ENCODE measurements around the gene CTNNA3.

The CTNNA3 gene

GRCh38 chr10:65911151-65911835 is 1784.7 kb downstream of the CTNNA3 start:
- no peak for DNase-seq (ENCODE audit: low read depth)

- DNase-seq (ENCODE audit: low read depth) = no peak
These were observed 1785.8 kb downstream of the CTNNA3 start for GRCh38 chr10:65910209-65910608.

DNA sequence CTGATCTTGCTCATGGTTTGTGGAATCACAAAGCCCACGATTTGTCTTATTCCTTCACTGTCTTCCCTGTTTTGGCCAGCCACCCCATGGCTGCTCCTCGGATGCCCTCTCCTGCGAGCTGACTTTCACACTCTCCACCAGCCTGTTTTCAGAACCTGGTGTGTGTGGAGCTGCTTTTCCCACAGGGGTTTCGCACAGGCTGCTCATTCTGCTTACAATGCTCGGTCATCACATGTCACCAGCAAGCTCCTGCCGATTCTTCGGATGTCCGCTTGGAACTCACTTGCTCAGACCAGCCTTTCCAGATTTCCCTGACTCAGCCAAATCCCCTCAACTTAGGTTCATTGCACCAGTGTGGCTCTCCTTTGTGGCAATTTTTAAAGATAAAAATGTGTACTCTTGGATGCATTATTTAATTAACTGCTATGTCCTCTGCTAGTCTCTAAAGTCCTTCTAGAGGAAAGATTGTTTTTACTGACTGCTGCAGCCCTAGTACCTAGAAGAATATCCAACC is 1788.7 kb downstream of the CTNNA3 start:
- DNase-seq (ENCODE audit: low read depth) = no peak

DNA sequence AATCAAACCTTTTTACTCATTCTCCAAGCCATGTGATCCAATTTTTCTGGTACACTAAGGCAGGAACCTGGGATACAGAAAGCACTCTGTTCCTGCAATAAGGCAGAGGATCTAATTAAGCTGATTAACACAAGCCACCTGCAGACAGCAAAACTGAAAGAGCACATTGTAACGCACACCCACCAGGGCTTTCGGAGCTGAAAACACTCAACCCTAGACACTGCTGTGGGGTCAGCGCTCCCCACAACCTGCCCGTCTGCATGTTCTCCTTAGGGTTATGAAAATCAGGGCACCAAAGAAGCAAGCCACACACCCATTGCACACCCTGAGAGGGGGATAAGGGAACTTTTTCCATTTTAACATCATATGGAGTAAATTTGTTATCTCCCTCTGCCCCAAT is 1792.4 kb downstream of the CTNNA3 start:
- DNase-seq (ENCODE audit: low read depth) = no peak

DNA sequence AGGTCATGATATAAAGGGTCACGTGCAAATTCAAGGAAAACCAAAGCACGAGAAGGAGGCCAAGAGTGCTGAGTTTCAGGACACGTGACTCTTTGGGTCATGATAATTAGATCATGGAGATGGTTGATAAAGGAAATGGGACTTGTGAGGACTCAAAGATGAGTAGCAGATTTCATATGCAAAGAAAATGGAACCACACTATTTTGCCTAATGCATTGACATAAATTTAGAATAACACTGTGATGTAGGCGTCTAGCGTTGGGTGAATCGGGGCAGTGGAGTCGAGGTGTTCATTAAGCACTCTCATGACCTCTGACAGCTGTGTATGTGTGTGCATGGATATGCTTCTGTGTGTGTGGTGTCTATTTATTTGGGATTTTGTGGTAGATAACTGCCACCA is 1795.7 kb downstream of the CTNNA3 start:
- no peak for DNase-seq (ENCODE audit: low read depth)

DNA sequence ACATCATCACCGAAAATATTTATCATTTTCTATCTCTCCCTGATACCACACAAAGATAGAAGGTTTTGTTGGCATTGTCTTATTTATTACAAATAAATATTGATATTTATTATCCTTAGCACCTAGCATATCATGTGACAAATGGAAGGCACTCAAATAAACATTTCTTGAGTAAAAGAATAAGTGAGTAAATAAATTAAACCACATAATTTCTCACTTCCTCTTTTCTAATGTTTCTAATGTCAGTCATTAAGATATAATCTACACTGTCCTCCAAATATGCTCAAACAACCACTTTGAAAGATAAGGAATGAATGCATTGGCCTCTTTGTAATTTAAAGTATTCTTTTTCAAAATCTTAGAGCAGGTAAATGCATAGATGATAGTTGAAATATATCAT is 1797.9 kb downstream of the CTNNA3 start:
- no peak for DNase-seq (ENCODE audit: low read depth)

DNA sequence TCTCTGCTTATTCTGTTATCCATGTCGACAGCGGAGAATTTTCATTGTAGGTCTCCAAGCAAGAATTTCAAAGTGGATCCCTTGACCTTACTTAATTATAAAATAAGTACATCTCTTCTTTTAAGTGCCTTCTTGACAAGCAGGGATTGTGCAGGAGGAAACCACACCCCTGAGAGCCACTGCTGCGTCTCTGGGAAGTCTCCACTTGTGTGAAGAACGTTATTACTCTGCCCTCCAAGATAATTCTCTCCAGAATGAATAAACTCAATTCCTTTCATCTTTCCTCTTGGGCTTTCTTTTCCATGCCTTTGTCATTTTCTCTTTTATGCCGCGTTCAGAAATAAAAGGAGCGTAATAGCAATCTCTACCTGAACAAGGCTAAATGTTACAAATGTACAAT is 1801.0 kb downstream of the CTNNA3 start:
- no peak for DNase-seq (ENCODE audit: low read depth)

GRCh38 chr10:65894379-65894778 is 1801.6 kb downstream of the CTNNA3 start:
- no peak for DNase-seq (ENCODE audit: low read depth)

DNA sequence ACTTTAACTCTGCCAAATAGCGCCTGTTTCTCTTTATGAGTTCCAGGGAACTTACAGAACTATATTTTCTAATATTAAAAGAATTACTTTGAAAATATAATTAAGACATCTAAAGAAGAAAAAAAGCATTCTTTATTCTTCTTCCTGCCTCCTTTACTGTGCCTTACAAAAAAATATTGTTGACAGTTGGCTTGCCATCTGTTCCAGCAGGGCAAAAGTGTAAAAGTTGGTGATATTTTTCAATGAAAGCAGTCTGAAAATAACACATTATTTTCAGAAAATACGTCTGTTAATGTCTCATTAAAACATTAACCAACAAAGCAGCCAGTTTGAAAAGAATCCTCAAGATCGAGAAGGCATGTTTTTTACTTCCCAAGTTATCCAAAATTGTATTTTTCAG is 1802.3 kb downstream of the CTNNA3 start:
- no peak for DNase-seq (ENCODE audit: low read depth)

GRCh38 chr10:65892284-65892683 is 1803.7 kb downstream of the CTNNA3 start:
- DNase-seq (ENCODE audit: low read depth) = no peak

- no peak for DNase-seq (ENCODE audit: low read depth)
These were observed 1804.7 kb downstream of the CTNNA3 start for GRCh38 chr10:65891073-65891981.

GRCh38 chr10:65864529-65864928 is 1831.5 kb downstream of the CTNNA3 start:
- DNase-seq (ENCODE audit: low read depth) = no peak

DNA sequence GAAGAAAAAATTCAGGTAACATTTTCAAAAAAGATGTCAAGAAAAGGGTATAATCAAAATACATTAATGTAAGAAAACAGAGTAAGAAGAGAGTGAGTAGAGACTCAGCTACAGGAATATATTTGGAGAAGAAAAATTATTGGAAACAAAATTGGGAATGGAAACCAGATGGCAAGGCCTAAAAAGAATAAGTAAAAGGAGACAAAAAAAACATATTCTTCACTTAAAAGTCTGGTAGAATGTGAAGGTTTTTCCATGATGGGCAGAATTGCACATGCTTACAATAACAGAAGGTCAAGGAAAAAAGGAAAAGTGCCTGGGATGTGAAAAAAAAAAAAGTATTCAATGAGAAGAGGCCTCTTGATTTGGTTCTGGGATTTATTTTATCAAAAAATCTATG is 1832.0 kb downstream of the CTNNA3 start:
- DNase-seq (ENCODE audit: low read depth) = no peak
